Kidney (tissue), 14 donors: ENCODE data around the gene SERINC5. TPM values are rescaled to one million over a fixed set of nuclear protein-coding genes. Genes with fewer than 3 reads are reported as not detected.
"Not testable (repeated sequence)": the region's sequence is repeated elsewhere in the genome, so short reads cannot be mapped to it uniquely, and the experiment has no call there.

ENCODE experiments used
- DNase-seq, 5 donors: peaks; one replicate each; pipeline ENCODE4 v3.0.0-alpha.2; 2013 to 2020
- FAIRE-seq: peaks from 2 replicates; lab custom pipeline; 2012; peaks lifted over from hg19 to GRCh38; lab: Jason Lieb, UNC
- H3K27ac ChIP-seq, 2 donors: one replicate each; pipeline ENCODE4 v1.7.0; 2013; ENCODE audit warnings: low read depth in 2 of 2, low read length in 2 of 2, inconsistent platforms in 1 of 2
- H3K27me3 ChIP-seq: one replicate; pipeline ENCODE4 v1.7.1; 2013; ENCODE audit warnings: low read length, inconsistent platforms; ENCODE audit not compliant: control insufficient read depth, insufficient read depth
- H3K36me3 ChIP-seq, 3 donors: one replicate each; pipeline versions ENCODE4 v1.7.0 to v1.7.1; 2013; ENCODE audit warnings: low read length in 3 of 3, control low read depth in 1 of 3, inconsistent platforms in 1 of 3; ENCODE audit not compliant: insufficient read depth in 3 of 3, control insufficient read depth in 2 of 3
- H3K4me1 ChIP-seq, 3 donors: one replicate each; pipeline versions ENCODE4 v1.7.0 to v1.7.1; 2013; ENCODE audit warnings: low read length in 3 of 3, inconsistent platforms in 1 of 3, low read depth in 1 of 3; ENCODE audit not compliant: control insufficient read depth in 2 of 3, insufficient read depth in 2 of 3
- H3K4me3 ChIP-seq, 3 donors: one replicate each; pipeline versions ENCODE4 v1.7.0 to v1.8.1; 2013; ENCODE audit warnings: low read length in 3 of 3, control low read depth in 1 of 3, inconsistent platforms in 1 of 3
- H3K9ac ChIP-seq, 3 donors: one replicate each; pipeline versions ENCODE4 v1.7.0 to v1.7.1; 2013; ENCODE audit warnings: low read length in 3 of 3, control low read depth in 1 of 3, inconsistent platforms in 1 of 3
- H3K9me3 ChIP-seq, 3 donors: one replicate each; pipeline versions ENCODE4 v1.7.0 to v1.7.1; 2013; ENCODE audit warnings: low read length in 3 of 3, control low read depth in 1 of 3, inconsistent platforms in 1 of 3; ENCODE audit not compliant: control insufficient read depth in 2 of 3, insufficient read depth in 1 of 3
- intact Hi-C: fragments of 100-400 bp; cut with DNase I; formaldehyde crosslinking; loops from one replicate; pipeline ENCODE4 v1.11.1; 2022
- polyA plus RNA-seq: library from polyadenylated mRNA; stranded (reverse); fragments of 350-450 nt; fragmentation: Illumina TruSeq; extraction: RNeasy Lipid Tissue Mini Kit (QIAGEN cat#74804); gene quantifications from one replicate; pipeline ENCODE4 v1.2.3, GENCODE V29; 2014; ENCODE audit warnings: low read depth, low replicate concordance; ENCODE audit not compliant: insufficient read depth
- total RNA-seq: library from RNA; stranded (reverse); fragmentation: NEBNext Ultra II Directional; extraction: Animal tissue kit (Norgen Biotek cat#: 25700); gene quantifications from one replicate; pipeline ENCODE4 v1.2.1, GENCODE V29; 2021
- TF ChIP-seq, protein P1 (sequence below): IDR thresholded peaks from 3 replicates; pipeline ENCODE4 v1.5.1; 2012; ENCODE audit warnings: mild to moderate bottlenecking, moderate library complexity, borderline replicate concordance; ENCODE audit not compliant: insufficient read depth; ENCODE audit errors: extremely low read depth
- donor health status: control.
- donor health status: control.
- donor health status: control.
- donor health status: control.
- donor health status: control.
- donor health status: DM: yes; HTN: yes; CAD: no.
- donor health status: Normal renal cell carcinoma (clear cell type).

Gene SERINC5
- total and polyA plus RNA-seq, 2 donors from 2014 or later = 3.9 to 23.8 TPM

DNA sequence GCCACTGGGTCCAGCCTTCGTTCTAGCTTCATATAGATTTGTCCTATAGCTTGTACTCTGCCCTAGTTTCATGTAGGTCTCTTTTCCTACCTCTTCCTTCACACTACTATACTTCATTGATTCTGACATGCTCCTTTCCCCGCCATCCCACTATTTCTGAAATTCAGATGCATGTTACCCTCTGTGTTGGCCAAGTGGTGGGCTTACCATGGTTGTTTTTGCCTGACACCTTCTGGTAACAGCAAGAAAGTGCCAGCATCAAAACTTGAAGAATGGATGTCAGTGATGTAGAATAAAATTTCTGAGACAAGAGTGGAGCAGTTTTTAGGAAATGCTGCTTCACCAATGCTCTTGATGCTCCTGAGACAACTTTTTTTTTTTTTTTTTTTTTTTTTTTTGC lies 19.5 kb upstream of the SERINC5 start:
- no peak for FAIRE-seq
- no peak overlapping the region for H3K27ac ChIP-seq
- no peaks in the 10 kb centered on the region for H3K27me3 ChIP-seq
- no peaks in the 10 kb centered on the region for H3K4me1 ChIP-seq
- no peak overlapping the region for H3K9ac ChIP-seq
- DNase-seq = peak in 2 of 5 donors; percentile 57 to 79
- no peak overlapping the region for H3K4me3 ChIP-seq
- H3K9me3 ChIP-seq = no peaks in the 10 kb centered on the region
- no peaks in the 10 kb centered on the region for H3K36me3 ChIP-seq
- intact Hi-C loops = no loop called here
- TF ChIP-seq, protein P1, sequence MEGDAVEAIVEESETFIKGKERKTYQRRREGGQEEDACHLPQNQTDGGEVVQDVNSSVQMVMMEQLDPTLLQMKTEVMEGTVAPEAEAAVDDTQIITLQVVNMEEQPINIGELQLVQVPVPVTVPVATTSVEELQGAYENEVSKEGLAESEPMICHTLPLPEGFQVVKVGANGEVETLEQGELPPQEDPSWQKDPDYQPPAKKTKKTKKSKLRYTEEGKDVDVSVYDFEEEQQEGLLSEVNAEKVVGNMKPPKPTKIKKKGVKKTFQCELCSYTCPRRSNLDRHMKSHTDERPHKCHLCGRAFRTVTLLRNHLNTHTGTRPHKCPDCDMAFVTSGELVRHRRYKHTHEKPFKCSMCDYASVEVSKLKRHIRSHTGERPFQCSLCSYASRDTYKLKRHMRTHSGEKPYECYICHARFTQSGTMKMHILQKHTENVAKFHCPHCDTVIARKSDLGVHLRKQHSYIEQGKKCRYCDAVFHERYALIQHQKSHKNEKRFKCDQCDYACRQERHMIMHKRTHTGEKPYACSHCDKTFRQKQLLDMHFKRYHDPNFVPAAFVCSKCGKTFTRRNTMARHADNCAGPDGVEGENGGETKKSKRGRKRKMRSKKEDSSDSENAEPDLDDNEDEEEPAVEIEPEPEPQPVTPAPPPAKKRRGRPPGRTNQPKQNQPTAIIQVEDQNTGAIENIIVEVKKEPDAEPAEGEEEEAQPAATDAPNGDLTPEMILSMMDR = peak; percentile 44

- DNase-seq, H3K9me3 ChIP-seq, H3K4me3 ChIP-seq, H3K27ac ChIP-seq, H3K27me3 ChIP-seq, intact Hi-C loops, H3K36me3 ChIP-seq, H3K4me1 ChIP-seq, FAIRE-seq, H3K9ac ChIP-seq: not testable (repeated sequence)
Measured at GRCh38 chr5:80270543-80270942, 14.7 kb upstream of the SERINC5 start.

GRCh38 chr5:80269991-80270438 lies 14.2 kb upstream of the SERINC5 start:
- FAIRE-seq (no peak), DNase-seq (no peak)
- Histone ChIP-seq H3K4me1 (no peaks in the 10 kb centered on the region), H3K9me3 (no peaks in the 10 kb centered on the region), H3K36me3 (no peaks in the 10 kb centered on the region), H3K4me3 (no peak overlapping the region), H3K27me3 (no peaks in the 10 kb centered on the region), H3K27ac (no peak overlapping the region), H3K9ac (no peak overlapping the region)
- TF ChIP-seq, protein P1 = no peak
- intact Hi-C loops = no loop called here

GRCh38 chr5:80268916-80269315 lies 13.1 kb upstream of the SERINC5 start:
- Histone ChIP-seq H3K27ac (no peak overlapping the region), H3K27me3 (no peaks in the 10 kb centered on the region), H3K36me3 (no peaks in the 10 kb centered on the region), H3K4me3 (no peak overlapping the region), H3K9me3 (no peaks in the 10 kb centered on the region), H3K9ac (no peak overlapping the region), H3K4me1 (no peaks in the 10 kb centered on the region)
- intact Hi-C loops = no loop called here
- DNase-seq (peak in 1 of 5 donors; percentile 12), FAIRE-seq (no peak)
- TF ChIP-seq, protein P1 = no peak
